Endothelial cell of umbilical vein (primary cell): ENCODE measurements around the gene ARHGAP18. TPM values are rescaled to one million over a fixed set of nuclear protein-coding genes. Genes with fewer than 3 reads are reported as not detected.

ENCODE experiments used
- Bru-seq: library from RNA; stranded (reverse); fragments of 400-500 nt; gene quantifications from one replicate; lab custom pipeline; 2021; lab: Mats Ljungman, UMichigan
- BruChase-seq, 2 experiments: library from RNA; stranded (reverse); fragments of 400-500 nt; gene quantifications; one replicate each; lab custom pipeline; 2021; lab: Mats Ljungman, UMichigan
- BruUV-seq: library from RNA; stranded (reverse); fragments of 400-500 nt; replicated peaks from 2 replicates; lab custom pipeline; 2021; lab: Mats Ljungman, UMichigan
- CTCF ChIA-PET: fragments of 300-600, 350-600 bp; sonication (Branson Sonifier 250); formaldehyde crosslinking; loops from one replicate; lab custom pipeline; 2021; ENCODE audit warnings: antibody characterized with exemption, inconsistent platforms; lab: Charles Lee
- POLR2A ChIA-PET: fragments of 300-600, 350-600 bp; sonication (Branson Sonifier 250); formaldehyde crosslinking; loops from one replicate; lab custom pipeline; 2021; ENCODE audit warnings: antibody characterized with exemption, inconsistent platforms; lab: Charles Lee
- DNase-seq: peaks from one replicate; pipeline ENCODE4 v3.0.0-alpha.2; 2011; ENCODE audit warnings: low read depth, low spot score
- FAIRE-seq: peaks from 2 replicates; lab custom pipeline; 2011; peaks lifted over from hg19 to GRCh38; lab: Jason Lieb, UNC
- H2AFZ ChIP-seq: 2 replicates; pipeline ENCODE4 v1.6.0; 2012; ENCODE audit warnings: low read depth, low read length, control low read depth, inconsistent platforms
- H3K27ac ChIP-seq: 2 replicates; pipeline ENCODE4 v1.5.1; 2011; ENCODE audit warnings: low read depth, mild to moderate bottlenecking, control low read depth, low read length, moderate library complexity; ENCODE audit not compliant: insufficient read depth
- H3K27me3 ChIP-seq, 2 experiments: 2 replicates each; pipeline versions ENCODE4 v1.6.0 to v1.6.1; 2011; ENCODE audit warnings: low read length in 2 of 2, mixed read lengths in 1 of 2; ENCODE audit not compliant: control insufficient read depth in 2 of 2, insufficient read depth in 2 of 2
- H3K36me3 ChIP-seq, 2 experiments: 2 replicates in 1 of 2; 3 replicates in 1 of 2; pipeline ENCODE4 v1.5.1; 2011; ENCODE audit warnings: low read length in 2 of 2, mild to moderate bottlenecking in 1 of 2, moderate library complexity in 1 of 2; ENCODE audit not compliant: control insufficient read depth in 2 of 2, insufficient read depth in 2 of 2; ENCODE audit errors: extremely low read depth in 1 of 2
- H3K4me1 ChIP-seq: 3 replicates; pipeline ENCODE4 v1.5.1; 2011; ENCODE audit warnings: mild to moderate bottlenecking, low read length; ENCODE audit not compliant: control insufficient read depth, insufficient read depth; ENCODE audit errors: extremely low read depth
- H3K4me2 ChIP-seq: 2 replicates; pipeline ENCODE4 v1.6.1; 2011; ENCODE audit warnings: low read length, control low read depth, mixed read lengths; ENCODE audit not compliant: insufficient read depth
- H3K4me3 ChIP-seq, 3 experiments: fragments of 200-600 bp in 1 of 3; sonication (generic), shearing (Covaris generic) in 1 of 3; replicated peaks in 1 of 3; 2 replicates each; pipeline ENCODE4 v1.5.1; 2011 to 2016; ENCODE audit warnings: control low read depth in 3 of 3, low read length in 3 of 3, mild to moderate bottlenecking in 2 of 3, inconsistent platforms in 1 of 3, low read depth in 1 of 3, moderate library complexity in 1 of 3; ENCODE audit not compliant: insufficient read depth in 1 of 3
- H3K79me2 ChIP-seq: 2 replicates; pipeline ENCODE4 v1.6.0; 2012; ENCODE audit warnings: low read length, inconsistent platforms; ENCODE audit not compliant: control insufficient read depth, insufficient read depth
- H3K9ac ChIP-seq: replicated peaks from 2 replicates; pipeline ENCODE3; 2011; ENCODE audit warnings: low read length, control low read depth; ENCODE audit not compliant: insufficient read depth; ENCODE audit errors: extremely low read depth
- H3K9me1 ChIP-seq: replicated peaks from 3 replicates; pipeline ENCODE4 v1.6.0; 2011; ENCODE audit warnings: mild to moderate bottlenecking, low read length; ENCODE audit not compliant: control insufficient read depth, insufficient read depth; ENCODE audit errors: extremely low read depth
- H3K9me3 ChIP-seq: replicated peaks from 2 replicates; pipeline ENCODE4 v1.5.1; 2012; ENCODE audit warnings: low read length, inconsistent platforms; ENCODE audit not compliant: control insufficient read depth, insufficient read depth
- H4K20me1 ChIP-seq: replicated peaks from 2 replicates; pipeline ENCODE3; 2011; ENCODE audit warnings: mild to moderate bottlenecking, low read length; ENCODE audit not compliant: control insufficient read depth, insufficient read depth; ENCODE audit errors: extremely low read depth
- CTCF ChIP-seq, 2 donors: IDR thresholded peaks; 1 replicate in 1 of 2; 2 replicates in 1 of 2; pipeline ENCODE4 v1.5.1; 2011; ENCODE audit warnings: low read length in 2 of 2, mild to moderate bottlenecking in 2 of 2, moderate library complexity in 2 of 2, control low read depth in 1 of 2, inconsistent platforms in 1 of 2, low read depth in 1 of 2; ENCODE audit not compliant: insufficient read depth in 1 of 2; ENCODE audit errors: extremely low read depth in 1 of 2
- EZH2 ChIP-seq: IDR thresholded peaks from 2 replicates; pipeline ENCODE4 v1.6.1; 2012; ENCODE audit warnings: borderline replicate concordance, low read depth, mild to moderate bottlenecking, moderate library complexity, low read length, inconsistent platforms; ENCODE audit not compliant: severe bottlenecking
- GATA2 ChIP-seq: IDR thresholded peaks from 2 replicates; pipeline ENCODE4 v1.7.0; 2011; ENCODE audit warnings: low read depth, mild to moderate bottlenecking, moderate library complexity, mixed read lengths, low read length; ENCODE audit not compliant: insufficient read length, insufficient read depth
- MYC ChIP-seq: IDR thresholded peaks from one replicate; pipeline ENCODE4 v1.6.1; 2011; ENCODE audit warnings: mild to moderate bottlenecking, low read depth, low read length
- POLR2A ChIP-seq: IDR thresholded peaks from 2 replicates; pipeline ENCODE4 v1.6.1; 2012; ENCODE audit warnings: low read depth, mild to moderate bottlenecking, control low read depth, low read length
- dilution Hi-C: fragments of 300-500 bp; cut with MboI; formaldehyde crosslinking; loops from one replicate; pipeline ENCODE4 v1.15.0; 2019; ENCODE audit warnings: low sequenced_read_pairs; ENCODE audit not compliant: extremely low pct_ligation_motif_present
- intact Hi-C: fragments of 100-400 bp; cut with micrococcal nuclease; formaldehyde crosslinking; loops from one replicate; pipeline ENCODE4 v1.10.0; 2022
- long read RNA-seq: library from polyadenylated mRNA; stranded (forward); transcript quantifications from one replicate; pipeline ENCODE4 v2.0.0, GENCODE V29; 2021
- polyA minus RNA-seq, 3 experiments: library from RNA; depleted of rRNA, polyadenylated mRNA; stranded (reverse); fragments of >200 nt; gene quantifications; 1 replicate in 1 of 3; 2 replicates in 2 of 3; pipeline ENCODE4 v1.2.3, GENCODE V29; 2011
- polyA plus RNA-seq, 4 experiments: library from polyadenylated mRNA; depleted of rRNA in 3 of 4; stranded (reverse) in 3 of 4; unstranded in 1 of 4; fragments of >200 nt; gene quantifications; 2 replicates each; pipeline versions ENCODE4 v1.2.1 to v1.2.3, GENCODE V29; 2011 to 2012; ENCODE audit warnings: missing spikeins in 1 of 4
- total RNA-seq: library from RNA; stranded (reverse); gene quantifications from 2 replicates; pipeline ENCODE4 v1.2.3, GENCODE V29; 2021

The ARHGAP18 gene
- total RNA-seq = 86.1 and 111 TPM in 2 replicates
- 11.0 and 13.1 TPM in 2 replicates for polyA plus RNA-seq
- polyA plus RNA-seq (2011; cell fraction: cytosol; rRNA removed) = 21.9 and 22.6 TPM in 2 replicates
- polyA plus RNA-seq (2011; cell fraction: nucleus; rRNA removed) = 25.0 and 31.9 TPM in 2 replicates
- polyA plus RNA-seq (2012) = 43.4 and 50.9 TPM in 2 replicates
- 48.2 and 49.1 TPM in 2 replicates for polyA minus RNA-seq
- polyA minus RNA-seq (2011; cell fraction: cytosol; rRNA and poly(A)+ RNA removed) = 7.6 TPM
- 89.2 and 110 TPM in 2 replicates for polyA minus RNA-seq (2011; cell fraction: nucleus; rRNA and poly(A)+ RNA removed)
- percentile 98 among the genes with signal in this experiment for Bru-seq, nascent RNA
- BruChase-seq, experiment 1, labeled RNA remaining after a 6-hour chase = percentile 95 among the genes with signal in this experiment
- percentile 96 among the genes with signal in this experiment for BruChase-seq, experiment 2, labeled RNA remaining after a 2-hour chase
- long read RNA-seq, full-length matches to known transcripts = 151 of 189 reads
- long read RNA-seq, partial matches to known transcripts = 8 of 189 reads
- long read RNA-seq, other reads (novel, unspliced or antisense) = 30 of 189 reads

DNA sequence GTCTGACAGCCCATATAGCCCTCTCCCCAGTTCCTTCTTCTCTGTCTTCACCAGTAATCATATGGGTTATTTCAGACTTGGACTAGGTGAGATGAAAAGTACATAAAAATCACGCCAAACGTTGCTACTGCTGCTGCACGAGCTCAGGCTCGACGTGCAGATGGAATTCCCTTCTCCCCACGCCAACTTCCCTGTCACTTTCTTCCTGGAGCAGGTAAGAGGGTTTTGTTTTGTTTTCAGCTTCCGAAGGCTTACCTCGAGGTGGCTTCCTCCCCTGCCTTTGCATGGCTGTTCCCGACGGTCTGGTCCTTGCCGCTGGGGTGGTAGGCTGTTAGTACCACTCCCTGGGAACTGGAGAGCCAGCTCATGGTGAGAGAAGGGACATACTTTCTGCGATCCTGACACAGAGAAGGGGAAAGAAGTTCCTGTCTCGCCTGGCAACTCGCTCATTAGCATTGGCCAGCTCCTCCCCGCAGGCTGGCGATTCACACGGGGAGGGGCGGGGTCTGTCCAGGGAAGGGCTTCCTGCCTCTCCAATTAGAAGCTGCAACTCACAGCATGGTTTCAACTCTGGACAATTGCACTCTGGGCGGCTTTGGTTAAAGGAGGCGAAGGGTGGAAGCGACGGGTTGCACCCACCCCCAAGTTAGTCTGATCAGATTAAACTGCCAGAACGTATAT, at the start of gene ARHGAP18:
TSS of gene ARHGAP18 (minus strand) at position 409 of the 681 bp plus-strand sequence. CDS start at position 368, 41 bp downstream.
- DNase-seq = peak; percentile 97
- Histone ChIP-seq H2AFZ (peak within 1 kb of the TSS; percentile 68), H3K4me2 (peak within 1 kb of the TSS; percentile 96), H3K36me3 (peaks cover 0 to 6% of the 10 kb centered on the region in 2 experiments), H3K9ac (peak within 1 kb of the TSS; percentile 79), H3K27me3 (no peaks in the 10 kb centered on the region), H4K20me1 (no peaks in the 10 kb centered on the region), H3K4me1 (peaks cover 44% of the 10 kb centered on the region), H3K9me1 (no peaks in the 10 kb centered on the region), H3K79me2 (peaks cover 48% of the 10 kb centered on the region), H3K9me3 (no peaks in the 10 kb centered on the region), H3K4me3 (peak within 1 kb of the TSS; percentile 60 to 90 (median 90)), H3K27ac (peak within 1 kb of the TSS; percentile 63)
- intact Hi-C loops = loop anchor here (1.0 to 5.0 kb wide), 5 partner anchors 26 to 93 kb away; no protein-coding TSS in a partner anchor
- dilution Hi-C loops = no loop called here
- FAIRE-seq = peak; percentile 95
- POLR2A ChIA-PET = interaction anchor here (0.6 to 2.6 kb wide), 11 partner anchors 8 to 66 kb away, joined by 3 to 12 read pairs (median 4); no protein-coding TSS in a partner anchor
- BruUV-seq = TSS peak; percentile 73
- TF ChIP-seq GATA2 = peak; percentile 32
- peak; percentile 81 for TF ChIP-seq POLR2A
- TF ChIP-seq EZH2 = no peak
- peak; percentile 21 for TF ChIP-seq MYC
- TF ChIP-seq CTCF (IDR thresholded peaks at IDR 0.05; ENCODE audit: extremely low read depth in 1 of 2, insufficient read depth in 1 of 2, low read depth in 1 of 2, low read length in 2 of 2) = no peak
- CTCF ChIA-PET = interaction anchor here (0.6 to 2.7 kb wide), 16 partner anchors 10 to 311 kb away, joined by 3 to 15 read pairs (median 4); no protein-coding TSS in a partner anchor
